Retinal pigment epithelial cell (primary cell): ENCODE data around the gene ZNF292.

Experiments used
- DNase-seq: peaks from one replicate; pipeline ENCODE4 v3.0.0-alpha.2; 2010; ENCODE audit warnings: low read depth
- H3K4me3 ChIP-seq: 2 replicates; pipeline ENCODE4 v1.5.1; 2011; ENCODE audit warnings: mild to moderate bottlenecking, low read length, control low read depth, moderate library complexity
- CTCF ChIP-seq: conservative IDR thresholded peaks from 2 replicates; pipeline ENCODE4 v1.5.1; 2011; ENCODE audit warnings: low read depth, low read length, control low read depth, inconsistent platforms

ZNF292 gene

GRCh38 chr6:87161299-87161698 lies 5.9 kb downstream of the ZNF292 start:
- no peak for TF ChIP-seq CTCF
- no peak overlapping the region for H3K4me3 ChIP-seq
- no peak for DNase-seq

- H3K4me3 ChIP-seq, result no peak overlapping the region
- no peak for DNase-seq
- no peak for TF ChIP-seq CTCF
These were observed 8.6 kb downstream of the ZNF292 start for GRCh38 chr6:87164004-87164403.

GRCh38 chr6:87164506-87164905 lies 9.1 kb downstream of the ZNF292 start:
- no peak overlapping the region for H3K4me3 ChIP-seq
- no peak for TF ChIP-seq CTCF
- no peak for DNase-seq

GRCh38 chr6:87165185-87165584 lies 9.8 kb downstream of the ZNF292 start:
- H3K4me3 ChIP-seq, result no peak overlapping the region
- no peak for TF ChIP-seq CTCF

GRCh38 chr6:87171938-87172633 lies 16.7 kb downstream of the ZNF292 start:
- no peak for TF ChIP-seq CTCF
- no peak for DNase-seq
- no peak overlapping the region for H3K4me3 ChIP-seq

More at GRCh38 chr6:87165185-87165584, 9.8 kb downstream of the ZNF292 start:
- no peak for DNase-seq

GRCh38 chr6:87174078-87174579 lies 18.8 kb downstream of the ZNF292 start:
- H3K4me3 ChIP-seq, result no peak overlapping the region
- no peak for TF ChIP-seq CTCF
- DNase-seq, result no peak

- no peak for DNase-seq
- TF ChIP-seq CTCF, result no peak
- no peak overlapping the region for H3K4me3 ChIP-seq
These were observed 21.1 kb downstream of the ZNF292 start for GRCh38 chr6:87176493-87176892.
